Loucy (cell line): ENCODE results near the gene CDK19.
"Not testable (repeated sequence)": the region's sequence is repeated elsewhere in the genome, so short reads cannot be mapped to it uniquely, and the experiment has no call there.

ENCODE experiments used
- H2AFZ ChIP-seq: fragments of 200-600 bp; sonication (generic); 2 replicates; pipeline ENCODE4 v1.6.0; 2016; ENCODE audit warnings: antibody characterized with exemption, mild to moderate bottlenecking, low read length, moderate library complexity
- H3F3A ChIP-seq: fragments of 200-600 bp; 2 replicates; pipeline ENCODE4 v1.6.0; 2016; ENCODE audit warnings: antibody characterized with exemption, low read depth, mild to moderate bottlenecking
- H3K27me3 ChIP-seq: fragments of 200-600 bp; sonication (generic); 2 replicates; pipeline ENCODE4 v1.6.1; 2014; ENCODE audit warnings: low read length, mild to moderate bottlenecking; ENCODE audit not compliant: insufficient read depth, poor library complexity, severe bottlenecking
- H3K36me3 ChIP-seq: fragments of 200-600 bp; sonication (generic); 2 replicates; pipeline ENCODE4 v1.6.1; 2016; ENCODE audit warnings: low read length; ENCODE audit not compliant: insufficient read depth
- H3K4me1 ChIP-seq: fragments of 200-600 bp; sonication (generic); 2 replicates; pipeline ENCODE4 v1.5.1; 2014; ENCODE audit warnings: low read length, mild to moderate bottlenecking; ENCODE audit not compliant: insufficient read depth, poor library complexity, severe bottlenecking
- H3K4me2 ChIP-seq: fragments of 200-600 bp; sonication (generic); 2 replicates; pipeline ENCODE4 v1.6.0; 2014; ENCODE audit warnings: antibody characterized with exemption, low read length, low read depth, mild to moderate bottlenecking; ENCODE audit not compliant: poor library complexity, severe bottlenecking
- H3K4me3 ChIP-seq: fragments of 200-600 bp; sonication (generic); 2 replicates; pipeline ENCODE4 v1.5.1; 2014; ENCODE audit warnings: low read length, mild to moderate bottlenecking, mixed read lengths; ENCODE audit not compliant: poor library complexity, severe bottlenecking
- H3K79me2 ChIP-seq: fragments of 200-600 bp; sonication (generic); 2 replicates; pipeline ENCODE4 v1.6.1; 2014; ENCODE audit warnings: low read length; ENCODE audit not compliant: insufficient read depth
- H3K9ac ChIP-seq: fragments of 200-600 bp; sonication (generic); 2 replicates; pipeline ENCODE4 v1.6.0; 2014; ENCODE audit warnings: mild to moderate bottlenecking, low read depth, low read length, moderate library complexity; ENCODE audit not compliant: poor library complexity, severe bottlenecking
- H3K9me2 ChIP-seq: fragments of 200-600 bp; sonication (generic); replicated peaks from 2 replicates; pipeline ENCODE4 v1.6.1; 2016; ENCODE audit warnings: low read depth, low read length, mixed read lengths
- H3K9me3 ChIP-seq: fragments of 200-600 bp; sonication (generic); 2 replicates; pipeline ENCODE4 v1.6.1; 2014; ENCODE audit warnings: mild to moderate bottlenecking, antibody characterized with exemption, low read length, low read depth; ENCODE audit not compliant: insufficient read depth
- H4K20me1 ChIP-seq: fragments of 200-600 bp; sonication (generic); 2 replicates; pipeline ENCODE4 v1.6.0; 2014; ENCODE audit warnings: antibody characterized with exemption, low read length, mild to moderate bottlenecking; ENCODE audit not compliant: insufficient read depth, poor library complexity, severe bottlenecking
- EZH2phosphoT487 ChIP-seq: fragments of 200-600 bp; IDR thresholded peaks from 2 replicates; pipeline ENCODE4 v1.6.1; 2018; ENCODE audit warnings: antibody characterized with exemption, mild to moderate bottlenecking, moderate library complexity, borderline replicate concordance
- TF ChIP-seq, protein P1 (sequence below): fragments of 200-600 bp; sonication (generic); conservative IDR thresholded peaks from 2 replicates; pipeline ENCODE4 v1.5.1; 2014; ENCODE audit warnings: mild to moderate bottlenecking, antibody characterized with exemption, low read length

CDK19 gene

DNA sequence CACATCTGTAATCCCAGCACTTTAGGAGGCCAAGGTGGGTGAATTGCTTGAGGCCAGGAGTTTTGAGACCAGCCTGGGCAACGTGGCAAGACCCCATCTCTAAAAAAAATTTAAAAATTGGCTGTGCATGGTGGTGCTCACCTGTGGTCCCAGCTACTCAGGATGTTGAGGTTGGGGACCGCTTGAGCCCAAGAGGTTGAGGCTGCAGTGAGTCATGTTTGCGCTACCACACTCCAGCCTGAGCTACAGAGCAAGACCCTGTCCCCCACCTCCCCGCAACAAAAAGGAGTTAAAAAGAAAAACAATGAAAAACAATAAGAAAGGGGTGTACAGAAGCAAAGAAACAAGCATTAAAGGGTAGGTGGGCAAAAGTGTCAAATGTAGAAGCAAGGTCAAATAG lies 57.3 kb downstream of the CDK19 start:
- no peak overlapping the region for H3K4me2 ChIP-seq

DNA sequence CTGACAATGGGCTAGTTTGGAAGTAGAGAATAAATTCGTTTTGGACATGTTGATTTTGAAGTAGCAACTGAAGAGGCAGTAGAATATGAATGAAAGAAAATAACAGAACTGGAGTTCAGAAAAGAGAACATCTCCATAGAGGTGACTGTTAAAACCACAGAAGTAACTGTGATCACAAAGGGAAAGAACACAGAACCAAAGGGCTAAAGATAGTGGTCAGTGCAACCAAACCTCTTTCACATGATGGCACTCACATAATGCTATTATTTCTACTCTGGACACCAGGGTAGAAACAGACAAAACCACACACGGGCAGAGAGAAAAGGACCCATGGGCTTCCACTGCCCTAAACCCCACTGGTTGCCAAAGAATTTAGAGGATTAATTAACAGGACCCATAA lies 58.5 kb downstream of the CDK19 start:
- Histone ChIP-seq H3K36me3 (peaks cover 4% of the 10 kb centered on the region; the same call in 1 of the 2 replicates), H3K9ac (no peak overlapping the region), H3F3A (no peaks in the 10 kb centered on the region), H3K79me2 (peaks cover 64% of the 10 kb centered on the region), H3K4me2 (peak overlapping the region; percentile 12), H3K27me3 (no peaks in the 10 kb centered on the region), H3K9me2 (no peaks in the 10 kb centered on the region), H3K9me3 (no peaks in the 10 kb centered on the region), H2AFZ (no peak overlapping the region), H4K20me1 (no peaks in the 10 kb centered on the region), H3K4me1 (peaks cover 10% of the 10 kb centered on the region), H3K4me3 (no peak overlapping the region)
- TF ChIP-seq EZH2phosphoT487 = no peak
- TF ChIP-seq, protein P1, sequence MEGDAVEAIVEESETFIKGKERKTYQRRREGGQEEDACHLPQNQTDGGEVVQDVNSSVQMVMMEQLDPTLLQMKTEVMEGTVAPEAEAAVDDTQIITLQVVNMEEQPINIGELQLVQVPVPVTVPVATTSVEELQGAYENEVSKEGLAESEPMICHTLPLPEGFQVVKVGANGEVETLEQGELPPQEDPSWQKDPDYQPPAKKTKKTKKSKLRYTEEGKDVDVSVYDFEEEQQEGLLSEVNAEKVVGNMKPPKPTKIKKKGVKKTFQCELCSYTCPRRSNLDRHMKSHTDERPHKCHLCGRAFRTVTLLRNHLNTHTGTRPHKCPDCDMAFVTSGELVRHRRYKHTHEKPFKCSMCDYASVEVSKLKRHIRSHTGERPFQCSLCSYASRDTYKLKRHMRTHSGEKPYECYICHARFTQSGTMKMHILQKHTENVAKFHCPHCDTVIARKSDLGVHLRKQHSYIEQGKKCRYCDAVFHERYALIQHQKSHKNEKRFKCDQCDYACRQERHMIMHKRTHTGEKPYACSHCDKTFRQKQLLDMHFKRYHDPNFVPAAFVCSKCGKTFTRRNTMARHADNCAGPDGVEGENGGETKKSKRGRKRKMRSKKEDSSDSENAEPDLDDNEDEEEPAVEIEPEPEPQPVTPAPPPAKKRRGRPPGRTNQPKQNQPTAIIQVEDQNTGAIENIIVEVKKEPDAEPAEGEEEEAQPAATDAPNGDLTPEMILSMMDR = no peak

More for the DNA sequence above, 57.3 kb downstream of the CDK19 start:
- no peaks in the 10 kb centered on the region for H3K9me3 ChIP-seq
- H2AFZ ChIP-seq = no peak overlapping the region
- TF ChIP-seq, protein P1 = no peak
- TF ChIP-seq EZH2phosphoT487 = no peak
- H3K79me2 ChIP-seq = peaks cover 66% of the 10 kb centered on the region
- peaks cover 10% of the 10 kb centered on the region for H3K4me1 ChIP-seq
- no peak overlapping the region for H3K4me3 ChIP-seq
- H3K27me3 ChIP-seq = no peaks in the 10 kb centered on the region
- H3F3A ChIP-seq = no peaks in the 10 kb centered on the region
- H4K20me1 ChIP-seq = no peaks in the 10 kb centered on the region
- H3K36me3 ChIP-seq = peaks cover 4% of the 10 kb centered on the region; the same call in 1 of the 2 replicates
- no peak overlapping the region for H3K9ac ChIP-seq
- H3K9me2 ChIP-seq = no peaks in the 10 kb centered on the region

DNA sequence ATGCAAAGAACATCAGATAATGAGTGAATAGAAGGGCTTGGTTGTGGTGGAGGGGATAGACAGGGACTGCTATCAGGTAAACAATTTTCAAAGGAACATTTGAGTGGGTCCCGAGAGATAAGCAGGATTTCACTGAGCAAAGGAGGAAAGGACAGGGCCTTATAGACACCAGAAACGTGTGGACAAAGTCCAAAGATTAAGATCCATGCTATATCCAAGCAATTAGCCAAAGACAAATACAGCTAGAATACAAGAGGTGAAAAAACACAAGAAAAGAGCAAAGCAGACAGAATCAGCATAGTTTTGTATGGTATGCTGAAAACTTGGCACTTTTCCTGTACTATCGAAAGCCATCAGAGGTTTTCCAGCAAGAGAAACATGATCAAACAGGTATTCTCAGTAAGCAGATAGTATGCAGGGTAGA lies 59.8 kb downstream of the CDK19 start:
- TF ChIP-seq, protein P1 = no peak
- no peak for TF ChIP-seq EZH2phosphoT487
- Histone ChIP-seq H3K27me3 (no peaks in the 10 kb centered on the region), H3K4me2 (no peak overlapping the region), H3K9me2 (no peaks in the 10 kb centered on the region), H3K9me3 (no peaks in the 10 kb centered on the region), H3F3A (no peaks in the 10 kb centered on the region), H4K20me1 (no peaks in the 10 kb centered on the region), H3K9ac (no peak overlapping the region), H3K36me3 (peaks cover 4% of the 10 kb centered on the region; the same call in 1 of the 2 replicates), H3K4me3 (no peak overlapping the region), H3K4me1 (peaks cover 18% of the 10 kb centered on the region), H2AFZ (no peak overlapping the region), H3K79me2 (peaks cover 68% of the 10 kb centered on the region)

DNA sequence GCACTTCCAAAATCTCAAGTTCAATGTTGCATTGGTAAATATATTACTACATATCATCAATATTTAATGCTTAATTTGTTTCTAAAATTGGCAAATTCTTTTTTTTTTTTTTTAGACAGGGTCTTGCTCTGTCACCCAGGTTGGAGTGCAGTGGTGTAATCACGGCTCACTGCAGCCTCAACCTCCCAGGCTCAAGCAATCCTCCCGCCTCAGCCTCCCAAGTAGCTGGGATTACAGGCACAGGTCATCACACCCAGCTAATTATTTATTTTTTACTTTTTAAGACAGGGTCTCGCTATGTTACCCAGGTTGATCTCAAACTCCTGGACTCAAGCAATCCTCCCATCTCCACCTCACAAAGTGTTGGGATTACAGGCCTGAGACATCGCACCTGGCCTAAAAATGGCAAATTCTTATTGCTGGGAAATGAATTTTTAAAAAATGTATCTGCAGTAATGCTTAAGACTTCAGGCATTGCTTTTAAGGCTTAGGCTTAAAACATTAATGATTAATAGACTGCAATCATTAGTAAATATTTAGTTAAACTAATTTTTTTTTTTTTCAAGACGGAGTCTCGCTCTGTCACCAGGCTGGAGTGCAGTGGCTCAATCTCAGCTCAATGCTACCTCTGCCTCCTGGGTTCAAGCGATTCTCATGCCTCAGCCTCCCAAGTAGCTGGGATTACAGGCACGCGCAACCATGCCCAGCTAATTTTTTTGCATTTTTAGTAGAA lies 61.2 kb downstream of the CDK19 start:
- not testable (repeated sequence) for H3F3A ChIP-seq, H2AFZ ChIP-seq, H3K9ac ChIP-seq, H3K27me3 ChIP-seq, H3K36me3 ChIP-seq, H3K9me3 ChIP-seq, H3K4me2 ChIP-seq, H3K4me3 ChIP-seq, H4K20me1 ChIP-seq, H3K9me2 ChIP-seq
- Histone ChIP-seq H3K4me1 (peaks cover 19% of the 10 kb centered on the region), H3K79me2 (peaks cover 72% of the 10 kb centered on the region)
